GM18858 (cell line): ENCODE data around the gene NEU4.
"Not testable (repeated sequence)": the region's sequence is repeated elsewhere in the genome, so short reads cannot be mapped to it uniquely, and the experiment has no call there.

Source experiments
- ATAC-seq: cut with Tn5 transposase; IDR thresholded peaks from one replicate; pipeline ENCODE4 v1.9.1; 2021; ENCODE audit not compliant: unreplicated experiment

The NEU4 gene

DNA sequence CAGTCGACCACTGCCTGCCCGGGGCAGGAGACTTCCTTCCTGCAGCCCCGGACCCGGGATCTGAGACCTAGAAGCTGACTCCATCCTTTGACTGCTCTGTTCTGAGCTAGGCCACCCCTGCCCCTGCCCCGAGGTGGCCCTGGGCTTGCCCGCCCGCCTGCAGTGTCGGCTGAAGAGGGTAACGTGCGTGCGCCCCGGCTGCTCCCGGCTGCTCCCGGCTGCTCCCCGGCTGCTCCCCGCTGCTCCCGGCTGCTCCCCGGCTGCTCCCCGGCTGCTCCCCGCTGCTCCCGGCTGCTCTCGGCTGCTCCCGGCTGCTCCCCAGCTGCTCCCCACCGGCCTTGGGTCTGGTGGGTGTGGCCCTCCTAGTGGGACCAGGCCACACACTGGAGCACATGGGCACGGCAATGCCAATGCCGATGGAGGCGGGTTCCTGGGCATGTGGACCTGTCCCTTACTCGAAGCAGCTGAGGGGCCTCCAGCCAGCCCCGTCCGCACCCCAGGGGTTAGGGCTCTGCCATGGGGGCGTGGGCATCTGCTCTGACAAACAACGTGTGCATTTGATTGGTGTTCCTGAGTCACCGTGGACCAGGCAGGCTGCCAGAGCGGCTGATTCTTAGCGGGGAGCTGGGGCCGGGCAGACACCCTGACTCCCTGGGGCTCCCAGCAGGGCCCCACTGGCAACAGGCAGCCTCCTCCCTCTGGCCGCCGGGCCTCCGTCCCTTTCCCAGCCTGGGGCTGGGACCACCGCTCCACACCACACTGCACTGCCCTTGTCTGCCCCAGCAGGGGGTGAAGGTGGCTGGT, 34.4 kb upstream of the NEU4 start:
- no peak for ATAC-seq

DNA sequence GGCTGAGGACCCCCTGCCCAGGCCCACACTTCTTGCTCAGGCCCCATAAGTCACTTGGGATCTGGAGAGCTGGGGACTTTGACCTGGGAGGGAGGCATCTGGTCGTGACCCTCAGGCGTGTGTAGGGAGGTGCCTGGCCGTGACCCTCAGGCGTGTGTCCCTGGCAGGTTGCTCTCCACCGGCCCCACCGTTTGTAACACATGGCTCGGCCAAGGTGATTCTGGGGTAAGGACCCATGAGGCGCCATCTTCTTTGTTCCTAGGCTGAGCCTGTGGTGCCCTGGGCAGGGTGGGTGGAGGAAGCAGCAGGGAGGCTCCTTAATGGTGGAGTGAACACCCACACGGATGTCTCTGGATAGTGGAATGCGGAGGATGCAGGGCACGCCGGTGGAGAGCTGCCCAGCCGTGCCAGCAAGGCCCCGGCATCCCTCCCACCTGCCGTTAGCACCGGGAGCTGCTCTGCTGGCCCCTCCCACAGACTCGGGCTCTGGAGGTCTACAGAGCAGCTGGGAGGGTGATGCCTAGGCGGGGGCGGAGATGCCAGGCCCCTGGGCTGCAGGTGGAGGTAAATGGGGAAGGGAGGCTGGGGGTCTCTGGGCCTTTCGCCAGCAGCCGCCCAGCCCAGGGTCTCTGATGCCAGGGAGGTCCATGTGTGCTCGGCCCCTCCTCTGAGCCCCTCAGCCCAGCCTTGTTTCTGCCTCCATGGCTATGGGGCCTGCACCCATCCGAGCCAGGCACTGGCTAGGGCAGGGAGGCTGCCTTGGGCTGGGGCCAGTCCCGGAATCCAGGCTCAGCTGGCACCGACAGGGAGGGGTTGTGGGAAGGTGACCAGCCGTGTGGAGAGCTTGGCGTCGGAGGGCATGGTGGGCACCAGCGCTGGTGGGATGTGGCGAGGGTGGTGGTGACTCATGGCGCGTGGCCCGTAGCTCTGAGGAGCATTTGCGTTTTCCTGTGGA, 33.5 kb upstream of the NEU4 start:
- ATAC-seq, result no peak

DNA sequence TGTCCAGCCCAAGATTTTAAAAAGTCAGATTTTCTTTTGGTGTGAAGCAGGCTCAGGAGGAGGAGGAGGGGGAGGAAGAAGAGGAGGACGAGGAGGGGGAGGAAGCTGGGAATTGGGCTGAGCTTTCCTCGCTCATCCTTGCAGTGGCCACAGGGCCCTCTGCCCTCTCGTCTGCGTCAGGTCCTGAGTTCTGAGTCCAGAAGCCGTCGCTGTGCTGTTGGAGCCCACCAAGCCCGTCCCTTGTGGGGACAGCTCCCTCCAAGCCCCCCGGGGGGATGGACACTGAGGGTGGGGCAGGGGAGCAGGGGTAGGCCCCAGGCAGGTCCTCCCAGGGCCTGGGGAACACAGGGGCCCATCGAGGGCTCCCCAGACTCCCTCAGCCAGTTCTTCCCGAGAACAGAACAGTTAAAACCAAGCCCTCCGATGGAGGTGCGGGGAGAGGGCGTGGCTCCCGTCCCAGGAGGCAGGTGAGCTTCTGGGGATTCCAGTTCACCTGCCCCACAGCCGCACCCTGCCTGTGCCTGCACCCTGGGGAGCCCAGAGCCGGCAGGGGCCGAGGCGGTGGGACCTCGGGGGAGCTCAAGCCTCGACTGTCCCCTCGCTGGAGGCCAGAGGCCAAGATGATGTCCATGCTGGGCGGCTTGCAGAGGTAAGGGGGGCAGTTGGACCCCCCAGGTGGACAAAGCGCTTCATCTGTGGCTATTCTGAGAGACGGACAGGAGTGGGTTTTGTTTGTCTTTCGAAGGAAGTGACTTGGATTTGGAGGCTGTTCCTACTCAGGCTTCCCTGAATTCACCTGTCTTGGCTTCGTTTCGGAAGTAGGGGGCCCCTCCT, 32.4 kb upstream of the NEU4 start, which contains the start of gene GAL3ST2:
GAL3ST2 (plus strand) TSS at position 487 of the 834 bp plus-strand sequence; CDS start at position 621, 134 bp downstream.
- ATAC-seq, result no peak

DNA sequence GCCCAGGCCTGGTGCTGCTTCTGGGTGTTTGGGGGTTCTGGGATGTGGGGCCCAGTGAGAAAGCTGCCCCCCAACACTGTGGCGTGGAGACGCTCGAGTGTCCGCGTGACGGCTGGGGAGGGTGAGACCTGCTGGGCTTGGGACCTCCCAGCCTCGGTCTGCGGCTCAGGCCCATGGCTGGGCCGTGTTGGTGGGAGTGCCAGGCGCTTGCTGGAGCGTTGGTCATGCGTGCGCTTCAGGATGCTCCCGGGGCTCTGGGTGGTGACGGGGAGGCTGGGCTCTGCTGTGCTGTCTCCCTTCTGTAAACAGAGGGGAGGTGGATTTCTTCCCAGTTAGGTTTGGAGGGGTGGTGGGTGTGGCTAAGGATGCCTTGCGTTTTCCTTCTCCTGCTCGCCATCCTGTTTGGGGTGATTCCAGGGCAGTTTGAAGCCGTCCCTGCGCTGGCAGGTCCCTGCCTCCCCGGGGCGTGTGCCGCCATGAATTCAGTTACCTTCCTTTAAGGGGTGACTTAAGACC, 31.8 kb upstream of the NEU4 start:
- ATAC-seq, result no peak

DNA sequence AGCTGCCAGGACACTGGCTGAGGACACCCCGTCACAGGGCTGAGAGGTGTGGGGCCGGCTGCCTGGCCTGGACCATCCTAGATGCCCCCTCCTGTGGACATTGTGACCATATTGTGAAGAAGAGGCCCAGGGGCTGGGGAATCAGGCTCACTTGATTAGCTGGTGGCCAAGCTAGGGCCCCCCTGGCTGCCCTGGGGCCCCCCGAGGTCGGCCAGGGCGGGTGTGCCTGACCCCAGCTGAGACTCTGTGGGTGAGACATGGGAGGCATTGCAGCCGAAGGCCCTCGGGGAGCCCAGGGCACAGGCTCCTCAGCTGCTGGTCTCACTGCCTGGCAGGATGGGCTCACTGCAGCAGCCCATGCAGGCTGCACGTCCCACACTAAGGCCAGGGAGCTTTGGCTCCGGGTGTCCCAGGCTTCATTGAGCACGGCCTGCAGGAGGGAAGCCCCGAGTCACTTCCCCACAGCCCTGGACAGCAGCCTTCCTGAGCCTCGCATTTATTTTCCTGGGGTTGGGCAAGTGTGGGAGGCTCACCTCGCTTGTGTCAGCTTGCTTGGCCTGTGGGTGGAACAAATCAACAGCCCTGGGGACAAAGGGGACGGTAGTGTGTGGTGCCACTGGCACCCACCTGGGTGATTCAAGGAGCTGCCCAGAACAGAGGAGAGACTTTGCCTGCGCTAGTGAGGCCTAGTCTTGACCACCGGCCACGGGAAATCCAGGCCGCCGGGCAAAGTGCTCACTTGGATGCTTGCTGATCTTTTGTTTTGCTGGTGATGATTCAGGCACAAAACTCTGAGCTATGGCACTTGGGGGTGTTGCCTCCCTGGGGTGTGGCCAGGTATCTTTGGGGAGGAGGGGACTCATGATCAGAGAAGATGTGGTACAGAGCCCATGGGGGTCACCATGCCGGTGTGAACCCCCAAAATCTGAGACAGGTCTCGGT, 31.0 kb upstream of the NEU4 start:
- no peak for ATAC-seq

DNA sequence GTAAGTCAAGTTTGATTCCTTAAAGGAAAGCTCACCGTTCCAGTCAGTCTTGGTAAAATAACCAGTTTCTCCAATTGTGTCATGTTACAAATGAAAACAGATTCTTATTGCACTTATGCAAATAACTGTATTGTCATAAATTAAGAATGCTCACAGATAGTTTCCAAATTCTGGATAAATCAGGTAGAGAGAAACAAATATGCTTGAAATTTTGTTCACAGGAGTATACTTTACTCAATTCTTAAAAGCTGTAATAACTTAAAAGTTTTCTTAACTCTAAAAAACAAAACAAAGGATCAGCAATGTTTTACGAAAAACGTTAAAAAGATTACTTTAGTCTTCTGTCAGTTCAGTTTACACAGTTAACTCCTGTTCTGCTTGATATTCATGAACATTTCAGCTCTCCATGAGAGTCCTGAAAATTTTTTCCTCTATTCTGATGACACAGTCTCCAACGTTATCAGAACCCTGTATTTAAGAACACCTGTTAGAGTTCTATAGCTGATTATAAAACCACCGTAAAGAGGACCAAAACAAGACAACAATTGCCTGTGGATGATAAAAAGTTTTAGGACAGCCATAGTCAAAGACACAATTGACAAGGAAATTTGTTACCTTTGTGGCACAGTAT, 27.9 kb upstream of the NEU4 start:
- ATAC-seq, result no peak

DNA sequence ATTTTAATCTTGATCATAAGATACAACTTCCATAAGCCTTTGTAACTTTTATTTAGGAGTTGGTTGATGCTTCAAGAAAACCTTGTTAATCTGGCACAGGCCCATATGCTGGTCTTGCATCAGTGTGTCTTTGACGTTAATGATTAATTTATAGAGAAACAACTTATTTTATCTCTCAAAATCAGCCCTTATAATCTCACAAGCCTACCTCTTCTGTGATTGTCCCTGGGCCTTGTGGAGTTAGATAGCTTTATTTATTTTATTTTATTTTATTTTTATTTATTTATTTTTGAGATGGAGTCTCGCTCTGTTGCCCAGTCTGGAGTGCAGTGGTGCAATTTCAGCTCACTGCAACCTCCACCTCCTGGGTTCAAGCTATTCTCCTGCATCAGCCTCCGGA, 26.9 kb upstream of the NEU4 start:
- ATAC-seq, result not testable (repeated sequence)

DNA sequence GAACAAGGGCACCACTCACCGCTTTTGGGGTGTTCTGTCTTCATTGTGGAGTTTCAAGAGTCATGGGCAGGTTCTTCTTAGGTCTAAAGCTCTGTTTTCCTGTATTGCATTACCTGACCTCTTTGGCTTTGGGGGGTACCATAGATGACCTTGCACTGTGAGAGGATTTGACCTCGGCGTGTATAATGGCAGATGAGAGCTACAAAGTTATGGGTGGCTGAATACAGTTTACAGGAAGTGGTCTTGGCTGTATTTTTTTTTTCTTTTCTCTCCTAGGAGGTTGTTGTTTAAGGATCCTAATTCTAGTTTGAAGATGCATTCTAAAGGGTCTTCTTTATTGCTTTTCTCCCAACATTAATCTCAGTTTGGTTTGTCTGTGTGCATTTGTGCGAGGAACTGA, 20.9 kb upstream of the NEU4 start:
- no peak for ATAC-seq

DNA sequence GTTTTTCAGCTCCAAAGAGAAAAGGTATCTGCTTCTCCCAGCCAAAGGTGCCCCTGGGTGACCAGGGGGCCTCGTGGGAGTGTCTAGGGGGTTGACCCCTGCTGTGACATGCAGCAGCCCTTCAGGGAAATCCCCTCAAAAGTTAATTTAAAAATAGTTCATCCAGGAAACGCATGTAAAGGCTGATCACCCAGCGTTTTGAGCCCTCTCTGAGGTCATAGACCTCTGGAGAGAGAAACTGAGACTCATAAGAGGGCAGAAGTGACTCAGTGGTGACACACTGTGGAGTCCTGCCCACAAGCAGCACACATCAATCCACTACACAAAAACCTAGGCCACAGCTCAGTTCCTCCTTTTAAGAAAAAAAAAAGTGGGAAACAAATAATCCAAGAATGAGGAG, 20.4 kb upstream of the NEU4 start:
- ATAC-seq, result peak; percentile 62

DNA sequence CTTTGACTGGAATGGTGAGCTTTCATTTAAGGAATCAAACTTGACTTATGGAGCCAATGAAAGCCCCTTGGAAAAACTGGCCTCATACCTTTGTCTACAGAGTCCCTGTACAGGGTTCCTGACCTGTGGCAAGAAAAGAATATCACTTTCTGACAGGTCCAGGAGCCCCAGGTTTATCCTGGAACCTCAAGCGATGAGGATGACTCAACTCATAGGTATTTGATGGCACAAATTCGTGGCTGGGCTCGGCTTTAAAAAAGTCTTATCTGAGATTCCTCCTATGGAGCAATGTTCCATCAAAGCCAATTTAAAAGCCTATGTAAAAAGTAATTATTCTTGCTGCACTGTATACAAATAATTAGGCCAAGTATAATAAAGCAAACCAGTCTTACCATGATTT, 17.6 kb upstream of the NEU4 start:
- not testable (repeated sequence) for ATAC-seq

DNA sequence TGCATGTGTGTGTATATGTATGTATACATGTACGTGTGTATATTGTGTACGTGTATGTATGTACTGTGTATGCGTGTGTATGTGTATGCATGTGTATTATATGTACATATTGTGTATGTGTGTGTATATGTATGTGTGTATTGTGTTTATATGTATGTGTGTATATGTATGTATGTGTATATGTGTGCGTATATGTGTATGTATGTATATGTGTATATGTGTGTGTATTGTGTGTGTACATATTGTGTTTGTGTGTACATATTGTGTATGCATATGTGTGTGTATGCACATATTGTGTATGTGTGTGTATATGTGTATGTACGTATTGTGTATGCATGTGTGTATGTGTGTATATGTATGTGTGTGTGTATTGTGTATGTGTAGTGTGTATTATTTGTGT, 15.6 kb upstream of the NEU4 start:
- ATAC-seq, result no peak

DNA sequence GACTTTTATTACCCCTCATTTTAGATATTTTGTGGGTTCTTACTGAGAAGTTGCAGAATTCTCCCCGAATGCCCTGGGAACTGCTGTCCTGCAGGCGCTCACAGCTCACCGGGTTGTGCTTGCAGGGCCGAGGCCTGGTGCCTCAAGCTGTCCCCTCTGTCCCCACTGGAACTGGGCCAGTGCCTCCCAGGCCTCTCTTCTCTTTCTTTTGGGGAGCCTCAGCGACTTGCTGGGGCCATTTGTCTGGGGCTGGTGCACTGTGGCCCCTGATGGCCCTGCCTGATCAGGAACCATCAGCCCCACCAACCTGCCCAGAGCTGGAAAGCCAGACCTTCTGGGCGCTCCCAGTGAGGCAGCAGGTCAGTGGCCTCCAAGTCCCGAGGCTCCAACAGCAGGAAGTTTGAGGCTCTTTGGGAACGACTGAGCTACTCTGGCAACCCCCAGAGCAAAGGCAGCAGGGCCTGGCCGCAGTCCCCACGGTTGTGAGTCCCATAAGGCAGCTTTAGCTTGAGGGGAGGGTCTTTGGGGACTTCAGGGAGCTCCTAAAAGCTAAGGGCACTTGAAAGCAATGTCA, 14.7 kb upstream of the NEU4 start:
- ATAC-seq, result no peak

DNA sequence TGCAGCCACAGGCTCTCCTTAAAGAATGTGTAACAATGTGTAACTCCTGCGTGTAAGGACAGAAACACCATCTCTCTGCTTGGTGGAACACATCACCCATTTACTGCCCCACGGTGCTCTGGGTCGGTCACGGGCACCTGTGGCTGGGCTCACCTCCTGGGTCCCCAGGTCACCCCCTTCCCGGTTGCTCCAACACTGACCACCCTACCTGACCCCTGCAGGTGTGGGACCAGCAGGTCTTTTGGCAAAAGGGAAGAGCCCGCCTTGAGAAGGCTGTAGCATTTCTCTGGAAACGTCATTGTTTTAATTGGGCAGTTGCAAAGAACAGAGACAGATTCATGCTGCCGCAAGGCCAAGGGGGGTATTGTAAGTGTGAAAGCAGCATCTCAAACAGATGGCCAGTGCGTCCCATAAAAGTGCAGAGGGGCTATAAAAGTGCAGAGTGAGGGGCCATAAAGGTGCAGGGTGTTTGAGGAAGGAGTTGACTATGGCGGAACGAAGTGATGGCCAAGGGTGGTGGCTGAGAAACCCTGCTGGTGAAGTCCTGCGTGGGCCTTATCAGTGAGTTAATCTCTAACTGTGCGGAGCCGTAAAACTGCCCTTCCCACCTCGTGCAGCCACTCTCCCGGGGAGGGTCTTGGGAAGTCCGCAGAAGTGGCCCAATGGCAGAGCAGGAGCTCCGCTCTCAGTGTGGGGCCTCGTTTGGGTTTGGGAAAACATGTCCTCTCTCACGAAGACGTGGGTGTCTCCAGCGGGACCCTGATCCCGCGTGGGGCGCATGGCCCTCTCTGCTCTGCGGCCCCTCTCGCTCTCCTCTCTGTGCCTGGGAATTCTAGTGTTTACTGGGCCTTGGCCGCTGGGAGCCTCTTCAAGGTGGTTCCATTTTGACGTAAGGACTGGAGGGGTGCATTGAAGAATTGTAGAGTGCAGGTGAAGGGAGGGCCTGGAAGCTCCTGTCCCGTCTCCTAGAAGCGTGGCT, 13.7 kb upstream of the NEU4 start:
- no peak for ATAC-seq

DNA sequence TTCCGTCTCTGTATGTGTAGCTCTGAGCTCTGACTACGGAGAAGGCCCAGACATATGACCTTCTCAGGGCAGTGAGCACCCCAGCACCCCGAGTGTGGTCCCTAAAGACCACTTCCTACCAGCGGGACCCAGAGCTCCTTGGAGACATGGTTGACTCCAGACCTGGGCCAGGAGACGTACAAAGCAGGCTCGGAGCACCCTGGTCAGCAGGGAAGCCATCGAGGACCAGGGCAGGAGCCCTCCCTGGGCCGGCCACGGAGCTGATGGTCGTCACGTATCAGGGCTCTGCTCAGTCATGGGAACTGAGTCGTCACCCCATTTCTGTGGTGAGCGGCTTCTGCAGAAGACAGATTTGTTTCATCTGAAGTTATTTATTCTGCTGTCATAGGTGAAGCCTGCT, 12.8 kb upstream of the NEU4 start:
- no peak for ATAC-seq

DNA sequence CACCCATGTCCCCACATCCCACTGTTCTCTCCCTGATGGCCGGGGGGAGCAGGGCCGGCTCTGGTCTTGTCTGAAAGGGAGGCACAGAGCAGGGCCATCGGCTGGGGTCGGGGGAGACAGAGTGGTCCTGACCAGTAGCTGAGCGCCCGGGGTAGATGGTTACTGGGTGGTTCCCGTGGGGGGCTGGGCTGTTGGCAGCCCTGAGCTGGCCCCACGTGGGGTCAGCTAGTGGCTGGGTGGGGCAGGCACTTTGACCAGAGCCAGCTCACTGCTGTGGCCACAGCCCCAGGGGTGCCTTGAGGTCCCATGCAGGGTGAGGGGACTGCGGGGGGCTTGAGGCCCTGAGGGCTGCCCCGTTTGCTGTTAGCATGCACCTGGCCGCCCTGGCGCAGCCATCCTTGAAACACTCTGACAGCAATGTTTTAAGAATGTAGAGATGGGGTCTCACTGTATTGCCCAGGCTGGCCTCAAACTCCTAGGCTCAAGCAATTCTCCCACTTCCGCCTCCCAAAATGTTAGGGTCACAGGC, 12.3 kb upstream of the NEU4 start:
- ATAC-seq, result no peak

DNA sequence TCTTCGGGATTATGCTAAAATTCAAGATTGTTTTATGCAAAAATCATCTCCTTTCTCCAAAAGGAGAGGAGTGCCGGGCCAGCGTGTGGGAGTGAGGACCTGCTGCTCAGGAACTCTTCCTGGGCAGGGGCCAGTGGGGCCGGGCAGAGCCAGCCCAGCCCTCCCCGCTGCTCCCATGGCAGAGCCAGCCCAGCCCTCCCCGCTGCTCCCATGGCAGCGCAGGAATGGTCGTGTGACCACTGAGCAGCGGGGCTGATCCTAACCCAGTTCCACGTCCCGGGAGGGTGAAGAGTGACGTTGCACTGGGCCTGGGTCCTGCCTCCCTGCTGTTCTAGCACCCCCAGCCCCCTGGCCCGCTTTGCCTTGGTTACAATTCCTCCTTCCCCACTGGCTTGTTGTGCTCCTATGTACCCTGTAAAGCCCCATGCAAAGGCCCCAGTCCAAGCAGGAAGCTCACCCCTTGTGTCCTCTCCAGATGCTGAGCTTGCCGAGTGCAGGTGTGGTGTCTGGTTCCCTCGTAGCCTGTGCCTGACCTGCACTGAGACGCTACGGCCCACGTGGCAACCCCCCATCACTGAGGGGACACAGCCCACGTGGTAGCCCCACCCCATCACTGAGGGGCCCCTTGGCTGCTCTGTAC, 11.4 kb upstream of the NEU4 start:
- ATAC-seq, result no peak

DNA sequence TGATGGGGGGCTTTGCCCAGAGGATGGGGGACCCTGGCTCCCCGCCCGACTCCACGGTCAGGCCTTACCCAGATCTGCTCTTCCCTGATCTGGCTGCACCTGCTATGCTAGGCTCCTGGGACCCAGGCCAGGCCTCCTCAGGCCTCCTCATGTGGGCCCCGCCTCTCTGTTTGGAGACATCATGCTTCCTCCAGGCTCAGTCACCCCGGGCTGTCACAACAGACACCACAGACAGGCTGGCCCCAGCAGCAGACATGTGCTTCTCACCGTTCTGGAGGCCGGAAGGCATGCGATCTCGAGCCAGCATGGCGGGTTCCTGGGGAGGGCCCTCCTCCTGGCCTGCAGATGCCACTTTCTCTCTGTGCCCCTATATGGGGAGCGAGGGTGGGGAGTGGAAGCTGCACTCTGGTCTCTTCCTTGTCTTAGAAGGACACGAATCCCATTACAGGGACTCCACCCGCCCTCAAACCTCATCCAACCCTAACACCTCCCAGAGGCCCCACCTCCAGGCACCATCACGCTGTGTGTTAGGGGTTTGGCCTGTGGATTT, 10.8 kb upstream of the NEU4 start:
- ATAC-seq, result no peak
